ENCODE results near the gene RIMBP2.

RIMBP2 gene

DNA sequence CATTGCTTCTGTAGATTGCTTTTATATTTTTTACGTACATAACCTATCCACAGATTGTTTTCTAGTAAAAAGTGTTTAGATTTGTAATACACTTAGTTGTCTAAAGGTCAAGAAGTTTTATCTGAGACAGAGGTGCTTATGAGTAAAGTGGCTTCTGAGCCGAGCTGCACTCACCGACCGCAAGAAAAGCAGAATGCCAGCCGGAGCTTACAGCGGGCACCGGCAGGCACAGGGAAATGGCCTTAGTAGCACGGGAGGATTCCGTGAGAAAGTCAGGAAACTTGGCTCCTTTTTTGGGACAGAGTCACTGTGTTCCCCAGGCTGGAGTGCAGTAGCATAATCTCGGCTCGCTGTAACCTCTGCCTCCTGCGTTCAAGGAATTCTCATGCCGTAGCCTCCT lies 348.6 kb downstream of the RIMBP2 start:
- FAIRE-seq, result no peak
- no peak for DNase-seq (ENCODE audit: extremely low spot score, insufficient read length, low read depth)

DNA sequence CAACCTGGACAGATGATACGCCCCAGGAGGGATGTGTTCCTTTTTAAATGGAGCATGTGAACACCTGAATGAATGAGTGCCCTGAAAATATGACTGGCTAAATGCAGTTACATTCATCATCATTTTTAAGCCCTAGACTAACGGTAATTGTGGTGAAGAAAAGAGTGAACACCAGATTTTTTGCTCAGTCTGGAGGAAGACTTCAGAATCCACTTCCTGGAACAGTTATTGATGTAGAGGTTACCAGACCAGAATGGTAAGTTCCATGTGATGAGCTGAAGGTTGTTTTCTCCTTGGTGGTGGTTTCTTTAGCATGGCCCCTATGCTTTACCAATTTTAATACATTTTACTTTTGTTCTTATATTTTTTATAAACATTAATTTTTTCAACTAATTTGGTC lies 349.1 kb downstream of the RIMBP2 start:
- FAIRE-seq, result no peak
- DNase-seq (ENCODE audit: extremely low spot score, insufficient read length, low read depth), result no peak

DNA sequence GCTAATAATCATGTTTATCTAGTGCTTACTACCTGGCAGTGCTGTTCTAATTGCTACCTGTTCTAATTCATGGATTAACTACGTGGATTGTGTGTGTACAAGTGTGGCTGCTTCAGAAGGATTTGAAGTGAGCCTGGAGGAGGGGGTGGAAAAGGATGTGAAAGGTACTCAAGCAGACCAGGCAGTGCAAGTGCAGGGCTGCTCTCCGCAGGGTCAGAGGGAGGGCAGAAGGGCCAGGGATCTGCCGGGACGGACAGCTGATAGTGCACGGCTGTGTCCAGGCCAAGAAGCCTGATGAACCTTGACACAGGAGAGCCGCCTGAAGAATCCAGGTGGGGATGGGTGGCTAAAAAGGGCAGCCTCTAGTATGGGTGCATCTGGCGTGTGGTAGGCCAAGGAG lies 349.9 kb downstream of the RIMBP2 start:
- DNase-seq (ENCODE audit: extremely low spot score, insufficient read length, low read depth) (no peak), FAIRE-seq (no peak)

DNA sequence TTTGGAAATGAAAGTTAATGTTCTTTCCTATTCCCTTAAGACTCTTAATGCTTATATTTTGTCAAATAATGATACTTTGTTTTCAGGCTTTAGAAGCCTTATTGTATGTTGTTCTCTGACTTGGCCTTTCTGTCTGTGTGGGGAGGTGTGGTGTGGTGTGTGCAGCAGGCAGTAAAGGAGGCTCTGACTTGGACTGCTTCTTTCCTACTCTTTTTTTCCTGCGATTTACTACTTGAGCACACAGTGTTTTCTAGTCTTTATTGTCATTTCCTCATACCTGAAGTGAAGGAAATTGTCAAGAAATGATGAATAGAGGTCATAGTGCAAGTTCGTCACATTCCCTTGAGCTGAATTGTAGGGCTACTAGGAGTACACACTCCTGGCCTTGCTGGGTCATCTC lies 351.5 kb downstream of the RIMBP2 start:
- DNase-seq (ENCODE audit: extremely low spot score, insufficient read length, low read depth), result no peak
- FAIRE-seq, result no peak

DNA sequence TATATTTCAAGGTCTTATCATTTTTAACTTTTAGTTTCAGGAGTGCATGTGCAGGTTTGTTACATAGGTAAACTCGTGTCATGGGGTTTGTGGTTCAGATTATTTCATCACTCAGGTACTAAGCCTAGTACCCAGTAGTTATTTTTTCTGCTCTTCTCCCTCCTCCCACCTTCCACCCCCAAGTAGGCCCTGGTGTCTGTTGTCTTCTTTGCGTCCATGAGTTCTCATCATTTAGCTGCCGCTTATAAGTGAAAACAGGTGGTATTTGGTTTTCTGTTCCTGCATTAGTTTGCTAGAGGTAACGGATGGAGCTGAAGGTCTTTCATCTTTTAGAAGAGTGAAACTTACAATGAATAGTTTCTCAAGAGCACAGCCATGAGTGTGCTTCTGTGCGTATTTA lies 354.0 kb downstream of the RIMBP2 start:
- no peak for DNase-seq (ENCODE audit: extremely low spot score, insufficient read length, low read depth)
- no peak for FAIRE-seq

DNA sequence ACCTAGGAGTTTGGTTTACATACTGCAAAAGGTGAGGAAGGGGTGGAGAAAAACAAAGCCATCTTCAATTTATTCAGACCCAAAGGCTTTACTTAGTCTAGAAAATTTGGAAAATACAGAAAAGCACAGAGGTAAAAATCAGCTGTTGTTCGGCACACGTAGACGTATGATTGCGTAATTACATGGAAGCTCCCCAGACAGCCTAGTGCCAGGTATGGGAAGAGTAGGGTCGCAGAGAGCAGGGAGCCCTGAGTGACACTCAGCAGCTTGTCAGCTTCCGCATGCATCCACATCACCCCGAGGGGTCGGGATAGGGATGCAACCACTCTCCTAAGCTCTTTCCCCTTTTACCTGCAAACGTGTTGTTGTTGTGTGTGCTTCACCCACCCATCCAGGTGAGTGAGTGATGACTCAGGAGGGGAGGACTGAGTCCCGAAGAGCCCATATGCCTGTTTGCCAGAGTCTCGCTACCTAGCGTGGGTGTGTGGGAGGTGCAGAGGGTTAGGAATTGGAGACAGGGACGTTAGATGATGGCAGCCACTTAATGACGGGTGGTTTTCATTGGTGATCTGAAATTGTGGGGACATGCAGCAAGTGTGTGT lies 358.3 kb downstream of the RIMBP2 start:
- no peak for FAIRE-seq
- no peak for DNase-seq (ENCODE audit: extremely low spot score, insufficient read length, low read depth)

DNA sequence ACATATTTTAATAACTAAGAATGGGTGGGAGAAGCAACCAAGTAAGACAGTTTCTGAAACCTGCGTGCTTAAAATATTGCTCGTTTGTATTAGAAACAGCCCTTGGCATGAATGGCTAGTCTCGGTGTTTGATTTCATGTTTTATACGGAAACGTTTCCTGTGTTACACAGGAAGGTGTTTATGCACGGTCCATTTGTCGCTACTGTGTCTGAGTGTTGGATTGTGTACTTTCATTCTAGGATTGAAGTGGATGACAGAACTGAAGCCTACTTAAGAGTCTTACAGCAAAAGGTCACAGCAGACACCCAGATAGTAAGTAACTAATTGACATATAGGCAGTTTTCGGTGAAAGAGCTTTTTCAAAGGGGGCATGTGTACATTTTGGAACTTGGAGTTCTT lies 358.9 kb downstream of the RIMBP2 start:
- DNase-seq (ENCODE audit: extremely low spot score, insufficient read length, low read depth) (no peak), FAIRE-seq (no peak)

DNA sequence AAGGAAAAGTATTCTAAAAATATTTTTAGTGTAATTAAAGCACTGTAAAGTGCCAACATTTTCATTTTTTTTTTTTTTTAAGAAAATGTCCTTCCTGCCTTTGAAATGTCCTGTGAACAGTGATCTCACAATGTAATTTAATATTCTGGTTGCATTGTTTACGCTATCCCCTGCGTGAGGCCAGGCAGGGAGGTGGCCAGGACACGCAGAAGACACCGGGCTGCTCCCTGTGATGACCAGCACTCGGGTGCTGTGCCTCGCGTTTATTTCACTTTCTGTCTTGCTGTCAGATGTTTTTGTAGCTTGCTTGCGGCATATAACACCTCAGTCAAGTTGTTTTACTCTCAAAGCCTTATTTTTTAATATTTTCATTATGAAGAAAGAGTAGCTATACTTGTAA lies 359.9 kb downstream of the RIMBP2 start:
- no peak for FAIRE-seq
- no peak for DNase-seq (ENCODE audit: extremely low spot score, insufficient read length, low read depth)

DNA sequence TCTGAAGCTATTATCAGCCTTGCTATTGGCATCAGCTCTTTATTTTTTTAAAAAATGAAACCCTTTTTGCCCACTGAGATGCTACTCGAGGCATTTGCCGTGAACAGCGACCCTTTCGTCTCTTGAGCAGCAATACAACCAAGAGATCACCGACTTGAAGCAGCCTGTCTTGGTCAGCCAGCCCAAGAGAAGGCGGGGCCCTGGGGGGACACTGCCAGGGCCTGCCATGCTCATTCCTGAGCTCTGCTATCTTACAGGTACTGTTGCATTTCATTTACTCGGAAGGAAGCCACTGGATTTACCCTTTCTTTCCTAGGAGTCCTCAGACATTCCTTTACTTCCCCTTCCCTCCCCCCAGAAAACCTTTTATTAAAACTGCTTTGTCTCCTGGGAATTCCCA lies 361.7 kb downstream of the RIMBP2 start:
- DNase-seq (ENCODE audit: extremely low spot score, insufficient read length, low read depth) (no peak), FAIRE-seq (no peak)

DNA sequence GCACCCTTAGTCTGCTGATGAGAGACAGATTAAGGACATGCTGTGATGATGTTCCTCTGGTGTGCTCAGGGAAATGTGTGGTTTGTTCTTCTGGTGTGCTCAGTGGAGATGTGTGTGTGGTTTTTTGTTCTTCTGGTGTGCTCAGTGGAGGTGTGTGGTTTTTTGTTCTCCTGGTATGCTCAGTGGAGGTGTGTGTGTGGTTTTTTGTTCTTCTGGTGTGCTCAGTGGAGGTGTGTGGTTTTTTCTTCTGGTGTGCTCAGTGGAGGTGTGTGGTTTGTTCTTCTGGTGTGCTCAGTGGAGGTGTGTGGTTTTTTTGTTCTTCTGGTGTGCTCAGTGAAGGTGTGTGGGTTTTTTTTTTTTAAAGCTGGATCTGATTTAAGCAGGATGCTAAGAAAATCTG lies 363.0 kb downstream of the RIMBP2 start:
- FAIRE-seq (no peak), DNase-seq (ENCODE audit: extremely low spot score, insufficient read length, low read depth) (no peak)

DNA sequence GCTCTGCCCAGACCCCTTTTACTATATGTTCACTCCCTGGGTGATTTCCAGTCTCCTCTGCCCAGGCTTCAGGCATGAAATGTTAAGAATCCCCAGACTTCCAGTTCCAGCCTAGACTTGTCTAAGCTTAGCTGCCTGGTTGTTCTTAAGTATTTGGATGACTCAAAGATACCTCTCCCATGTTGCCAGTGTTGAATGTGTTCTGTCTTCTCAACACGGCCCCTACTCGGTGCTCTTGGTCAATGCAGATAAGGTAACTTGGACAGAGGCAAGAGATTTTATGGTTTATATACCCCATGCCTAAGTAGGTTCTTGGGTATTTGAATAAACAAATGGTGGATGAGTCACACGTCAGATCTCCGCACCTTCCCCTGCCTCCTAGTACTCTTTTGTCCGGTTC lies 364.8 kb downstream of the RIMBP2 start:
- FAIRE-seq, result no peak

DNA sequence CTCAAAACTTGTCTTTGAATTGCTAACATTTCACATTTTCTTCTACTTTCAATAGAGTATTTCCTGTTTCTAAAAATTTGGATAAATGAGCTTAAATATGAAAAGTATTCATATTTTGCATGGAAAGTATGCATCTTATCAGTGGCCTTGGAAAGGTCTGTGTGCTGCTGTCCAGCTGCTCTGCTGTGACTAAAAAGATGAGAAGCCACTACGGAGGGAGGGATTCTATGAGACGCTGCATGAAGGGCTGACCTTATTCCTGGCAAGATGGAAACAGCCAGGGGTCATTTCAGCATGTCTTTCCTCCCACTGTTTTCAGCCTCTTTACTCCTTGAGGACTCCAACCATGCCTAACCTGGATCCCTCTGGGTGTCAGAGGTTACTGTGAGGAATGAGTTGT lies 365.4 kb downstream of the RIMBP2 start:
- no peak for FAIRE-seq
- DNase-seq (ENCODE audit: extremely low spot score, insufficient read length, low read depth), result no peak

More for the DNA sequence above, 364.8 kb downstream of the RIMBP2 start:
- DNase-seq (ENCODE audit: extremely low spot score, insufficient read length, low read depth), result no peak

DNA sequence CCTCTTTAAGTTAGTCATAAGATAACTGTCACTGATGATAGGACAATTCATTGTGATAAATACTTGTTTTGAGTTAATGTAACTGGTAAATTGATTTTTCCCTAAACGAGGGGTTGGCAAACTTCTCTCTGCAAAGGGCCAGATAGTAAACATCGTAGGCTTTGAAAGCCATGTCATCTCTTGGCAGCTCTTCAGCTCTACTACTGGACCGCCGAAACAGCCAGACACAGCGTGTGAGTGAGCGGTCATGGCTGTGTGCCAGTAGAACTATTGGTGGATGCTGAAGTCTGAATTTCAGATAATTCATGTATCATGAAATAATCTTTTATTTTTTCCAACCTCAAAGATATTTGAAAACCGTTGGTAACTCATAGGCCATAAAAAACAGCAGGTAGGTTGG lies 368.5 kb downstream of the RIMBP2 start:
- FAIRE-seq (no peak), DNase-seq (ENCODE audit: extremely low spot score, insufficient read length, low read depth) (no peak)

Data from GM18507 (cell line).